Trophoblast cell (in vitro differentiated cells and primary cell): ENCODE measurements around the gene IL17RA.

ENCODE experiments used
- DNase-seq, 2 donors: peaks; one replicate each; pipeline ENCODE4 v3.0.0-alpha.2; 2016
- H2AFZ ChIP-seq: 2 replicates; pipeline ENCODE4 v1.6.1; 2013; ENCODE audit warnings: low read length, moderate library complexity, mild to moderate bottlenecking; ENCODE audit not compliant: insufficient read depth, poor library complexity
- H2AK5ac ChIP-seq: 2 replicates; pipeline ENCODE4 v1.6.1; 2013; ENCODE audit warnings: mild to moderate bottlenecking, low read length
- H2BK120ac ChIP-seq: 2 replicates; pipeline ENCODE4 v1.6.1; 2013; ENCODE audit warnings: low read length, mild to moderate bottlenecking, moderate library complexity; ENCODE audit not compliant: insufficient read depth, poor library complexity
- H2BK12ac ChIP-seq: 2 replicates; pipeline ENCODE4 v1.6.1; 2013; ENCODE audit warnings: mild to moderate bottlenecking, low read length, moderate library complexity
- H2BK5ac ChIP-seq: 2 replicates; pipeline ENCODE4 v1.6.1; 2013; ENCODE audit warnings: low read length, low read depth, moderate library complexity, mild to moderate bottlenecking; ENCODE audit not compliant: poor library complexity
- H3K14ac ChIP-seq: 2 replicates; pipeline ENCODE4 v1.6.1; 2013; ENCODE audit warnings: mild to moderate bottlenecking, low read length
- H3K18ac ChIP-seq: 2 replicates; pipeline ENCODE4 v1.6.1; 2013; ENCODE audit warnings: mild to moderate bottlenecking, low read length
- H3K23ac ChIP-seq: 2 replicates; pipeline ENCODE4 v1.6.1; 2013; ENCODE audit warnings: low read length
- H3K27ac ChIP-seq: 2 replicates; pipeline ENCODE4 v1.5.1; 2013; ENCODE audit warnings: low read depth, mild to moderate bottlenecking, inconsistent platforms, low read length, moderate library complexity
- H3K27me3 ChIP-seq: 2 replicates; pipeline ENCODE4 v1.6.1; 2013; ENCODE audit warnings: inconsistent platforms, mild to moderate bottlenecking, low read length, moderate library complexity; ENCODE audit not compliant: insufficient read depth
- H3K36me3 ChIP-seq, 2 experiments: 1 replicate in 1 of 2; 2 replicates in 1 of 2; pipeline ENCODE4 v1.6.1; 2013; ENCODE audit warnings: low read length in 2 of 2, mild to moderate bottlenecking in 2 of 2, moderate library complexity in 1 of 2; ENCODE audit not compliant: insufficient read depth in 2 of 2, control insufficient read depth in 1 of 2
- H3K4ac ChIP-seq: 2 replicates; pipeline ENCODE4 v1.6.1; 2013; ENCODE audit warnings: low read depth, mild to moderate bottlenecking, low read length, moderate library complexity
- H3K4me1 ChIP-seq, 2 experiments: 1 replicate in 1 of 2; 2 replicates in 1 of 2; pipeline ENCODE4 v1.6.1; 2013; ENCODE audit warnings: low read length in 2 of 2, mild to moderate bottlenecking in 2 of 2, moderate library complexity in 1 of 2; ENCODE audit not compliant: insufficient read depth in 2 of 2, control insufficient read depth in 1 of 2
- H3K4me2 ChIP-seq: 2 replicates; pipeline ENCODE4 v1.6.1; 2013; ENCODE audit warnings: inconsistent platforms, mild to moderate bottlenecking, low read length, moderate library complexity
- H3K4me3 ChIP-seq: 2 replicates; pipeline ENCODE4 v1.5.1; 2013; ENCODE audit warnings: mild to moderate bottlenecking, low read depth, low read length, inconsistent platforms
- H3K79me1 ChIP-seq: one replicate; pipeline ENCODE4 v1.6.1; 2013; ENCODE audit warnings: low read length
- H3K79me2 ChIP-seq: 2 replicates; pipeline ENCODE4 v1.6.1; 2013; ENCODE audit warnings: low read length, mild to moderate bottlenecking; ENCODE audit not compliant: control insufficient read depth, insufficient read depth, poor library complexity
- H3K9ac ChIP-seq: 2 replicates; pipeline ENCODE4 v1.6.1; 2013; ENCODE audit warnings: mild to moderate bottlenecking, low read length
- H3K9me3 ChIP-seq: 2 replicates; pipeline ENCODE4 v1.6.1; 2013; ENCODE audit warnings: low read depth, mild to moderate bottlenecking, control low read depth, inconsistent platforms, low read length; ENCODE audit not compliant: insufficient read depth
- H4K12ac ChIP-seq: 2 replicates; pipeline ENCODE4 v1.6.1; 2013; ENCODE audit warnings: low read depth, mild to moderate bottlenecking, low read length, moderate library complexity
- H4K8ac ChIP-seq: 2 replicates; pipeline ENCODE4 v1.6.1; 2013; ENCODE audit warnings: low read depth, mild to moderate bottlenecking, low read length, moderate library complexity
- H4K91ac ChIP-seq: one replicate; pipeline ENCODE4 v1.6.1; 2013; ENCODE audit warnings: low read depth, mild to moderate bottlenecking, low read length, moderate library complexity
- WGBS: extraction: QIAGEN DNeasy Blood & Tissue Kit; methylation state at CpG from one replicate; pipeline ENCODE4 v1.1.7; 2013; ENCODE audit warnings: missing lambda C conversion rate; ENCODE audit not compliant: insufficient read length, insufficient coverage; ENCODE audit errors: extremely low coverage; 5-methylcytosine and 5-hydroxymethylcytosine counted together

Gene IL17RA

DNA sequence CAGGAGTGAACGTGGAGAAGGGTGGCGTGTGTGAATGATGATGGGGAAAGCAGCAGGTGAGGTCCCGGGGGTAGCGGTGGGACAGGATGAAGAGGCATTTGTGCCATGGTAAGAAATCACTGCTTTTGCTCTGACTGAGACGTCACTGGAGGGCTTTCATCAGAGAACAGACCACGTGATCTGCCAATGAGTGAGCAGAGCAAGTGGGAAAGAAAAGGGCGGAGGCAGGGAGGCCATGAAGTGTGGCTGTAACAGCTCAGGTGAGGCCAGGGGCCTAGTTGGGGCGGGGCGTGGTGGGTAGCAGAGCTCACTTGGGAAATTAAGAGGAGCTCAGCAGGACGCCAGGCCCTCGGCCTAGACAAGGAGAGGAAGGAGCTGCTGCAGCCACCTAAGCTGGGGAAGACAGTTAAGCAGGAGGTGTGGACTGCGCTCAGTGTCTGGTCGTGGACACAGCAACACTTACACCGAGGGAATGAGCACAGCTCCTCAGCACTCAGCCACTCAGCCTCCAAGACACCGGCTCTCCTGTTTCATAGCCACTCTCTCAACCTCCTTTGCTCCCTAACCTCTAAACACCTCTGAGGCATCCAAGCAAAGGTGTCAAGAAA lies 50.5 kb downstream of the IL17RA start:
- H3K23ac ChIP-seq: no peak overlapping the region
- no peak overlapping the region for H4K91ac ChIP-seq
- no peak overlapping the region for H2BK5ac ChIP-seq
- H4K12ac ChIP-seq: no peak overlapping the region
- no peak overlapping the region for H3K4me2 ChIP-seq
- no peak overlapping the region for H2BK12ac ChIP-seq
- H4K8ac ChIP-seq: no peak overlapping the region
- no peaks in the 10 kb centered on the region for H3K9me3 ChIP-seq
- H3K4ac ChIP-seq: no peak overlapping the region
- no peak overlapping the region for H3K18ac ChIP-seq
- no peak overlapping the region for H2AFZ ChIP-seq
- no peaks in the 10 kb centered on the region for H3K4me1 ChIP-seq
- H2AK5ac ChIP-seq: no peak overlapping the region
- no peaks in the 10 kb centered on the region for H3K79me1 ChIP-seq
- no peaks in the 10 kb centered on the region for H3K79me2 ChIP-seq
- no peak overlapping the region for H3K9ac ChIP-seq
- no peak overlapping the region for H2BK120ac ChIP-seq
- DNase-seq: no peak
- WGBS: no CpG with 5 or more reads among the region's 15 CpGs
- no peak overlapping the region for H3K27ac ChIP-seq
- H3K27me3 ChIP-seq: no peaks in the 10 kb centered on the region
- H3K14ac ChIP-seq: no peak overlapping the region
- no peak overlapping the region for H3K4me3 ChIP-seq
- peaks cover 5% of the 10 kb centered on the region in 2 experiments for H3K36me3 ChIP-seq

DNA sequence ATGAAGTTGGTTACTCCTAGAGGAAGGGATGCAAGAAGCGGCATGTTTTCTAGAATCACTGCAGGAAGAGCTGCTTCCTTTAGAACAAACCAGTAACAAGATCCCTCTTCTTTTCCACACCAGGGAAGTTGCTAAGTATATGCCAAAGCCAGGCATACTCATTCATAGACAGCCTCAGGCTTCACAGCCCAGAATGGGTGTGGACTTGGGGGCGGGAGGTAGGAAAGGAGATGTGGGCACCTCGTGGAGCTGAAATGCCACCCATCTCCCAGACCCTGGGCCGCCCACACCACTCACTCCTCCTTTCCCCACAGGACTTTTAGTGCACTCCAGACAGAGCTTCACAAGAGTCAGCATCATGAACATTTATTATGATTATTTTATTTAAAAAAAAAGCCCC lies 52.4 kb downstream of the IL17RA start:
- H3K4ac ChIP-seq: no peak overlapping the region
- no peak overlapping the region for H3K18ac ChIP-seq
- no peaks in the 10 kb centered on the region for H3K79me1 ChIP-seq
- no peak overlapping the region for H3K14ac ChIP-seq
- H2BK120ac ChIP-seq: no peak overlapping the region
- no peak overlapping the region for H4K12ac ChIP-seq
- H2AK5ac ChIP-seq: no peak overlapping the region
- no peaks in the 10 kb centered on the region for H3K27me3 ChIP-seq
- H3K23ac ChIP-seq: no peak overlapping the region
- no peak for DNase-seq
- no peak overlapping the region for H2AFZ ChIP-seq
- H3K4me3 ChIP-seq: no peak overlapping the region
- H3K36me3 ChIP-seq: peaks cover 8 to 14% of the 10 kb centered on the region in 2 experiments
- no peak overlapping the region for H2BK5ac ChIP-seq
- no peak overlapping the region for H4K91ac ChIP-seq
- WGBS: no CpG with 5 or more reads among the region's 4 CpGs
- H3K9ac ChIP-seq: no peak overlapping the region
- H4K8ac ChIP-seq: no peak overlapping the region
- H3K79me2 ChIP-seq: no peaks in the 10 kb centered on the region
- H3K4me2 ChIP-seq: no peak overlapping the region
- H3K4me1 ChIP-seq: no peaks in the 10 kb centered on the region
- H3K27ac ChIP-seq: no peak overlapping the region
- H2BK12ac ChIP-seq: no peak overlapping the region
- H3K9me3 ChIP-seq: no peaks in the 10 kb centered on the region

GRCh38 chr22:17137861-17138425 lies 53.1 kb downstream of the IL17RA start:
- Histone ChIP-seq H2BK5ac (no peak overlapping the region), H3K79me2 (no peaks in the 10 kb centered on the region), H4K91ac (no peak overlapping the region), H4K8ac (no peak overlapping the region), H2AK5ac (no peak overlapping the region), H3K14ac (no peak overlapping the region), H3K23ac (no peak overlapping the region), H3K27me3 (no peaks in the 10 kb centered on the region), H3K79me1 (no peaks in the 10 kb centered on the region), H3K9ac (no peak overlapping the region), H2BK120ac (no peak overlapping the region), H3K4me2 (no peak overlapping the region), H3K18ac (no peak overlapping the region), H3K36me3 (peaks cover 8 to 14% of the 10 kb centered on the region in 2 experiments), H3K9me3 (no peaks in the 10 kb centered on the region), H3K27ac (no peak overlapping the region), H2AFZ (no peak overlapping the region), H3K4me3 (no peak overlapping the region), H3K4me1 (no peaks in the 10 kb centered on the region), H2BK12ac (no peak overlapping the region), H4K12ac (no peak overlapping the region), H3K4ac (no peak overlapping the region)
- no CpG with 5 or more reads among the region's 17 CpGs for WGBS
- no peak for DNase-seq

DNA sequence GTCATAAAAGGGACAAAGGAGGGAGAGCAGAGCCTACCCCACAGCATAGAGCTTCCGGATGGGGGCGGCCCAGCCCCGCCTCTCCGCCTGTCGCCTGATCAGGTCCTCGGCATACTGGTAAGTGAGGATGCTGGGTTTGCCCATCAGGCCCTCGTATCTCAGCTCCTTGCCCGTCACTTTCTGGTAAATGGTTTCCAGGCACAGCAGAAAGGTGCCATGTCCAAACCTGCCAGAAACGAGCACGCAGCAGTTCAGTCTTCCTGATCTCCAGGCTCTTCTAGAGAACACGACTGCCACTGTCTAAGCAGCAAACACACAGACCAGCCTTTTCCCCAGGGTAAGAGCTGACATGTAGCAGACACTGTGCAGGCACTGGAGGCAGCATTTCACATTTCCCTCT lies 53.7 kb downstream of the IL17RA start:
- DNase-seq: no peak
- Histone ChIP-seq H3K79me1 (no peaks in the 10 kb centered on the region), H3K27ac (no peak overlapping the region)

More for the DNA sequence above, 53.7 kb downstream of the IL17RA start:
- Histone ChIP-seq H4K8ac (no peak overlapping the region), H3K23ac (no peak overlapping the region), H3K27me3 (no peaks in the 10 kb centered on the region), H2BK12ac (no peak overlapping the region), H3K4me3 (no peak overlapping the region), H3K79me2 (no peaks in the 10 kb centered on the region), H3K4ac (no peak overlapping the region), H2AK5ac (no peak overlapping the region), H4K91ac (no peak overlapping the region), H3K4me1 (no peaks in the 10 kb centered on the region), H3K9ac (no peak overlapping the region), H4K12ac (no peak overlapping the region), H2BK5ac (no peak overlapping the region), H3K14ac (no peak overlapping the region), H3K4me2 (no peak overlapping the region), H2AFZ (no peak overlapping the region), H2BK120ac (no peak overlapping the region), H3K9me3 (no peaks in the 10 kb centered on the region), H3K36me3 (peaks cover 8 to 17% of the 10 kb centered on the region in 2 experiments), H3K18ac (no peak overlapping the region)
- WGBS: no CpG with 5 or more reads among the region's 11 CpGs
